GM23338 (cell line): ENCODE measurements around the gene CCDC57. TPM values are rescaled to one million over a fixed set of nuclear protein-coding genes. Genes with fewer than 3 reads are reported as not detected.

Experiments
- ATAC-seq: fragments of 200-7000 bp; cut with Tn5 transposase; 3 replicates; pipeline ENCODE4 v1.9.1; 2020
- DNase-seq: peaks from one replicate; pipeline ENCODE4 v3.0.0-alpha.2; 2015; ENCODE audit warnings: low spot score
- H2AFZ ChIP-seq: fragments of 200-600 bp; sonication (generic); 2 replicates; pipeline ENCODE4 v1.8.0; 2016; ENCODE audit warnings: antibody characterized with exemption, mild to moderate bottlenecking, moderate library complexity
- H3F3A ChIP-seq: fragments of 200-600 bp; sonication (generic); replicated peaks from 2 replicates; pipeline ENCODE4 v1.8.0; 2017; ENCODE audit warnings: antibody characterized with exemption, mixed run types, low read depth
- H3K27ac ChIP-seq: fragments of 200-600 bp; sonication (generic); 2 replicates; pipeline ENCODE4 v1.6.1; 2016; ENCODE audit warnings: low read depth
- H3K27me3 ChIP-seq: fragments of 200-600 bp; sonication (generic); 2 replicates; pipeline ENCODE4 v1.8.0; 2016; ENCODE audit warnings: mild to moderate bottlenecking, mixed run types, moderate library complexity; ENCODE audit not compliant: insufficient read depth
- H3K36me3 ChIP-seq: fragments of 200-600 bp; sonication (generic); 2 replicates; pipeline ENCODE4 v1.8.0; 2016; ENCODE audit warnings: mild to moderate bottlenecking; ENCODE audit not compliant: insufficient read depth
- H3K4me1 ChIP-seq: fragments of 200-600 bp; sonication (generic); 2 replicates; pipeline ENCODE4 v1.8.0; 2016; ENCODE audit warnings: mild to moderate bottlenecking, moderate library complexity; ENCODE audit not compliant: insufficient read depth
- H3K4me2 ChIP-seq: fragments of 200-600 bp; sonication (generic); 2 replicates; pipeline ENCODE4 v1.7.1; 2017; ENCODE audit warnings: mixed run types
- H3K4me3 ChIP-seq: fragments of 200-600 bp; sonication (generic); 2 replicates; pipeline ENCODE4 v1.6.1; 2016; ENCODE audit warnings: mixed run types
- H3K79me2 ChIP-seq: fragments of 200-600 bp; sonication (generic); replicated peaks from 2 replicates; pipeline ENCODE4 v1.8.0; 2017; ENCODE audit warnings: mild to moderate bottlenecking; ENCODE audit not compliant: insufficient read depth
- H3K9me2 ChIP-seq: fragments of 200-600 bp; sonication (generic); 2 replicates; pipeline ENCODE4 v1.8.0; 2017; ENCODE audit not compliant: insufficient read depth
- H4K20me1 ChIP-seq: fragments of 200-600 bp; sonication (generic); replicated peaks from 2 replicates; pipeline ENCODE4 v1.8.0; 2017; ENCODE audit warnings: mild to moderate bottlenecking; ENCODE audit not compliant: insufficient read depth
- H3K27ac Mint-ChIP-seq: 2 replicates; pipeline ENCODE4 v1.8.0; 2020; ENCODE audit warnings: inconsistent platforms, mild to moderate bottlenecking, moderate library complexity, mixed read lengths
- H3K27me3 Mint-ChIP-seq: 3 replicates; pipeline ENCODE4 v1.8.0; 2022; ENCODE audit warnings: low read depth, mild to moderate bottlenecking, moderate library complexity, mixed read lengths, inconsistent platforms; ENCODE audit not compliant: insufficient read depth, poor library complexity
- H3K36me3 Mint-ChIP-seq: 3 replicates; pipeline ENCODE4 v1.8.0; 2021; ENCODE audit warnings: low read depth, mild to moderate bottlenecking, inconsistent platforms, moderate library complexity, mixed read lengths
- H3K4me1 Mint-ChIP-seq: 3 replicates; pipeline ENCODE4 v1.8.0; 2020; ENCODE audit warnings: mild to moderate bottlenecking, inconsistent platforms, mixed read lengths
- H3K4me3 Mint-ChIP-seq: 3 replicates; pipeline ENCODE4 v1.8.0; 2021; ENCODE audit warnings: moderate library complexity, mild to moderate bottlenecking, inconsistent platforms, mixed read lengths
- H3K9me3 Mint-ChIP-seq: 3 replicates; pipeline ENCODE4 v1.8.0; 2020; ENCODE audit warnings: moderate library complexity, mild to moderate bottlenecking, inconsistent platforms, mixed read lengths
- CREB1 ChIP-seq: fragments of 250-450 bp; sonication (Bioruptor Pico); IDR thresholded peaks from 2 replicates; pipeline ENCODE4 v1.5.0; 2020; ENCODE audit warnings: low read depth, mild to moderate bottlenecking, moderate library complexity
- EZH2phosphoT487 ChIP-seq: fragments of 200-600 bp; sonication (generic); IDR thresholded peaks from one replicate; pipeline ENCODE4 v1.8.1; 2018; ENCODE audit warnings: antibody characterized with exemption; ENCODE audit not compliant: unreplicated experiment
- NANOG ChIP-seq: IDR thresholded peaks from 2 replicates; pipeline ENCODE4 v1.6.1; 2016; ENCODE audit warnings: antibody characterized with exemption, borderline replicate concordance
- REST ChIP-seq: IDR thresholded peaks from one replicate; pipeline ENCODE4 v1.6.1; 2018; ENCODE audit warnings: antibody characterized with exemption; ENCODE audit not compliant: unreplicated experiment
- ZNF462 ChIP-seq: fragments of 250-450 bp; sonication (Bioruptor Pico); IDR thresholded peaks from 2 replicates; pipeline ENCODE4 v1.5.0; 2020; ENCODE audit warnings: mild to moderate bottlenecking, moderate library complexity
- polyA plus RNA-seq: library from polyadenylated mRNA; unstranded; fragments of >200 nt; fragmentation: Nextera tagmentation; extraction: Ambion mirVana; gene quantifications from 2 replicates; pipeline ENCODE4 v1.2.1, GENCODE V29; 2016
- total RNA-seq: library from RNA; depleted of rRNA; stranded (reverse); fragments of >200 nt; shearing (Covaris generic); gene quantifications from 2 replicates; pipeline ENCODE4 v1.2.3, GENCODE V29; 2014

CCDC57 gene
- total and polyA plus RNA-seq, 2 experiments from 2014 or later = 7.0 to 16.3 TPM

- TF ChIP-seq REST (no peak), EZH2phosphoT487 (no peak), NANOG (no peak), CREB1 (CRISPR knock-in tag) (no peak)
Measured at GRCh38 chr17:82177276-82177675, 35.4 kb downstream of the CCDC57 start (continued).

- H4K20me1 ChIP-seq = peaks cover 31% of the 10 kb centered on the region
- H2AFZ ChIP-seq = no peak overlapping the region
- no peak overlapping the region for H3K4me2 ChIP-seq
- no peaks in the 10 kb centered on the region for H3K79me2 ChIP-seq
- Mint-ChIP-seq H3K27me3 (peaks cover 92% of the 10 kb centered on the region), H3K9me3 (no peaks in the 10 kb centered on the region), H3K4me1 (peaks cover 38% of the 10 kb centered on the region), H3K27ac (no peak overlapping the region), H3K36me3 (peaks cover 20% of the 10 kb centered on the region), H3K4me3 (no peak overlapping the region; the same call in 2 of the 3 replicates)
- peaks cover 22% of the 10 kb centered on the region for H3K4me1 ChIP-seq
- H3K27ac ChIP-seq = no peak overlapping the region
- no peak for TF ChIP-seq ZNF462 (CRISPR knock-in tag)
- peaks cover 6% of the 10 kb centered on the region; the same call in 1 of the 2 replicates for H3F3A ChIP-seq
- ATAC-seq (no peak), DNase-seq (no peak)
- no peaks in the 10 kb centered on the region for H3K36me3 ChIP-seq
- H3K9me2 ChIP-seq = no peaks in the 10 kb centered on the region
- H3K27me3 ChIP-seq = peaks cover 91% of the 10 kb centered on the region
- no peak overlapping the region for H3K4me3 ChIP-seq
Measured at GRCh38 chr17:82175951-82176350, 36.7 kb downstream of the CCDC57 start.
